Ovary (tissue), 9 donors: ENCODE measurements around the gene ZNF585A. TPM values are rescaled to one million over a fixed set of nuclear protein-coding genes. Genes with fewer than 3 reads are reported as not detected.

ENCODE experiments used
- DNase-seq, 5 donors: peaks; one replicate each; pipeline ENCODE4 v3.0.0-alpha.2; 2019 to 2020
- H3K27ac ChIP-seq, 2 donors: fragments of 200-600 bp; one replicate each; pipeline versions ENCODE4 v1.5.1 to v1.8.0; 2019 to 2022
- H3K27me3 ChIP-seq: fragments of 200-600 bp; one replicate; pipeline ENCODE4 v1.8.0; 2022
- H3K36me3 ChIP-seq: fragments of 200-600 bp; sonication (generic); one replicate; pipeline ENCODE4 v1.5.1; 2019
- H3K4me1 ChIP-seq: one replicate; pipeline ENCODE4 v1.8.1; 2013; ENCODE audit warnings: mild to moderate bottlenecking, moderate library complexity; ENCODE audit not compliant: insufficient read depth
- H3K4me3 ChIP-seq: fragments of 200-600 bp; sonication (generic); one replicate; pipeline ENCODE4 v1.5.1; 2017
- H3K9me3 ChIP-seq, 2 donors: fragments of 200-600 bp in 1 of 2; sonication (generic) in 1 of 2; one replicate each; pipeline versions ENCODE4 v1.5.1 to v1.8.1; 2013 to 2019; ENCODE audit warnings: mild to moderate bottlenecking in 1 of 2, moderate library complexity in 1 of 2
- CTCF ChIP-seq, 3 donors: fragments of 450-650 bp in 2 of 3; fragments of 200-600 bp in 1 of 3; IDR thresholded peaks; one replicate each; pipeline versions ENCODE4 v1.5.1 to v1.8.0; 2016 to 2022; ENCODE audit warnings: antibody characterized with exemption in 3 of 3, mild to moderate bottlenecking in 1 of 3
- EP300 ChIP-seq: sonication (generic); formaldehyde crosslinking; IDR thresholded peaks from one replicate; pipeline ENCODE4 v1.6.1; 2017; ENCODE audit warnings: antibody characterized with exemption
- POLR2A ChIP-seq: fragments of 450-650 bp; IDR thresholded peaks from one replicate; pipeline ENCODE4 v1.6.1; 2017; ENCODE audit warnings: antibody characterized with exemption, mild to moderate bottlenecking, moderate library complexity
- WGBS, 3 donors: extraction: QIAGEN DNeasy Blood & Tissue Kit in 1 of 3; methylation state at CpG; one replicate each; pipeline versions ENCODE4 v1.1.5 to v1.1.7; 2013 to 2017; 5-methylcytosine and 5-hydroxymethylcytosine counted together
- intact Hi-C, 4 donors: fragments of 100-400 bp; cut with DNase I; formaldehyde crosslinking; loops; one replicate each; pipeline versions ENCODE4 v1.11.0 to v1.15.1; 2022 to 2023
- polyA plus RNA-seq, 2 donors: library from polyadenylated mRNA; stranded (reverse); fragments of 200-250 nt in 1 of 2; fragments of 350-450 nt in 1 of 2; fragmentation: Illumina TruSeq in 1 of 2; extraction: RNeasy Lipid Tissue Mini Kit (QIAGEN cat#74804) in 1 of 2; gene quantifications; one replicate each; pipeline ENCODE4 v1.2.3, GENCODE V29; 2013 to 2014
- total RNA-seq, 7 donors: library from RNA; depleted of rRNA in 2 of 7; stranded (reverse); fragments of >200 nt in 2 of 7; fragmentation: NEBNext Ultra II Directional in 3 of 7; extraction: Animal tissue kit (Norgen Biotek cat#: 25700) in 3 of 7; gene quantifications; one replicate each; pipeline versions ENCODE4 v1.1.0 to v1.2.4, GENCODE V29; 2016 to 2023
- donor health status: DM: no; HTN: no; CAD: no; lungs with moderate emphysema.
- donor health status: DM: no; HTN: no; CAD: no.
- donor health status: Bipolar disorder and iron deficiency.
- donor health status: DM: yes; HTN: yes; CAD: no.
- donor health status: DM: no; HTN: no; CAD: no.
- donor health status: DM: yes; HTN: yes; CAD: no.

The ZNF585A gene
- total and polyA plus RNA-seq, 9 donors = 8.3 to 17.2 (median 12.6) TPM

GRCh38 chr19:37165635-37166034 is 6.9 kb downstream of the ZNF585A start:
- no peak overlapping the region for H3K27ac ChIP-seq
- intact Hi-C loops = no loop called here
- 93 to 97% (median 96%) methylated on average over 1 of the region's 1 CpG for WGBS, 3 donors
- no peak for TF ChIP-seq EP300
- no peak for TF ChIP-seq CTCF (IDR thresholded peaks at IDR 0.05)
- no peak for TF ChIP-seq POLR2A
- H3K36me3 ChIP-seq = no peaks in the 10 kb centered on the region
- H3K27me3 ChIP-seq = no peaks in the 10 kb centered on the region
- no peaks in the 10 kb centered on the region for H3K4me1 ChIP-seq
- H3K9me3 ChIP-seq = peaks cover 0 to 41% of the 10 kb centered on the region in 2 donors
- no peak for DNase-seq
- H3K4me3 ChIP-seq = no peak overlapping the region

- no peak for DNase-seq
- intact Hi-C loops = no loop called here
- TF ChIP-seq POLR2A = no peak
- no peak for TF ChIP-seq CTCF (IDR thresholded peaks at IDR 0.05)
- TF ChIP-seq EP300 = no peak
- Histone ChIP-seq H3K27ac (no peak overlapping the region), H3K9me3 (peaks cover 0 to 62% of the 10 kb centered on the region in 2 donors), H3K36me3 (no peaks in the 10 kb centered on the region), H3K4me1 (no peaks in the 10 kb centered on the region), H3K27me3 (no peaks in the 10 kb centered on the region), H3K4me3 (no peak overlapping the region)
- 92 to 100% (median 97%) methylated on average over 1 of the region's 1 CpG for WGBS, 3 donors
These were observed 12.3 kb downstream of the ZNF585A start for GRCh38 chr19:37160153-37160552.

- Histone ChIP-seq H3K27me3 (peaks cover 2% of the 10 kb centered on the region), H3K4me3 (no peak overlapping the region), H3K9me3 (peaks cover 18 to 59% of the 10 kb centered on the region in 2 donors), H3K36me3 (no peaks in the 10 kb centered on the region), H3K4me1 (no peaks in the 10 kb centered on the region), H3K27ac (no peak overlapping the region)
- 95 to 97% (median 96%) methylated on average over 3 of the region's 3 CpGs for WGBS, 3 donors
- no peak for DNase-seq
- intact Hi-C loops = no loop called here
- TF ChIP-seq CTCF (IDR thresholded peaks at IDR 0.05) (no peak), POLR2A (no peak), EP300 (no peak)
These were observed 24.3 kb downstream of the ZNF585A start for GRCh38 chr19:37148214-37148613.

GRCh38 chr19:37136111-37136510 is 36.4 kb downstream of the ZNF585A start:
- Histone ChIP-seq H3K36me3 (no peaks in the 10 kb centered on the region), H3K4me1 (no peaks in the 10 kb centered on the region), H3K27me3 (no peaks in the 10 kb centered on the region), H3K4me3 (no peak overlapping the region), H3K27ac (no peak overlapping the region), H3K9me3 (peaks cover 7 to 53% of the 10 kb centered on the region in 2 donors)
- no peak for TF ChIP-seq EP300
- intact Hi-C loops = no loop called here
- DNase-seq = no peak
- 13 to 34% (median 15%) methylated on average over 1 of the region's 1 CpG for WGBS, 3 donors

- 96 to 98% (median 97%) methylated on average over 3 of the region's 3 CpGs for WGBS, 3 donors
- TF ChIP-seq EP300 (no peak), CTCF (IDR thresholded peaks at IDR 0.05) (no peak), POLR2A (no peak)
- no peak for DNase-seq
- H3K4me1 ChIP-seq = no peaks in the 10 kb centered on the region
- peaks cover 33 to 68% of the 10 kb centered on the region in 2 donors for H3K9me3 ChIP-seq
- intact Hi-C loops = no loop called here
- H3K36me3 ChIP-seq = peaks cover 10% of the 10 kb centered on the region
- H3K27ac ChIP-seq = no peak overlapping the region
- H3K27me3 ChIP-seq = no peaks in the 10 kb centered on the region
- no peak overlapping the region for H3K4me3 ChIP-seq
These were observed 43.7 kb downstream of the ZNF585A start for GRCh38 chr19:37128821-37129177.
